ENCODE data around the gene ARHGAP22.

ARHGAP22 gene

GRCh38 chr10:48495282-48496045 lies 109.4 kb downstream of the ARHGAP22 start:
- no peak for DNase-seq

GRCh38 chr10:48494611-48495010 lies 110.3 kb downstream of the ARHGAP22 start:
- no peak for DNase-seq

- DNase-seq: peak in 1 of 5 experiments; percentile 23
Observed at GRCh38 chr10:48494073-48494472, 110.8 kb downstream of the ARHGAP22 start.

- DNase-seq: no peak
Observed at GRCh38 chr10:48493083-48493871, 111.6 kb downstream of the ARHGAP22 start.

GRCh38 chr10:48492201-48492600 lies 112.7 kb downstream of the ARHGAP22 start:
- no peak for DNase-seq

GRCh38 chr10:48491392-48492139 lies 113.3 kb downstream of the ARHGAP22 start:
- no peak for DNase-seq

GRCh38 chr10:48490946-48491345 lies 113.9 kb downstream of the ARHGAP22 start:
- no peak for DNase-seq

- DNase-seq: no peak
Observed at GRCh38 chr10:48490571-48490940, 114.3 kb downstream of the ARHGAP22 start.

- no peak for DNase-seq
Observed at GRCh38 chr10:48489099-48489498, 115.8 kb downstream of the ARHGAP22 start.

- DNase-seq: no peak
Observed at GRCh38 chr10:48487244-48487643, 117.6 kb downstream of the ARHGAP22 start.

GRCh38 chr10:48485711-48486110 lies 119.2 kb downstream of the ARHGAP22 start:
- DNase-seq: no peak

- DNase-seq: no peak
Observed at GRCh38 chr10:48484911-48485310, 120.0 kb downstream of the ARHGAP22 start.

- no peak for DNase-seq
Observed at GRCh38 chr10:48482207-48482606, 122.7 kb downstream of the ARHGAP22 start.

- DNase-seq: no peak
Observed at GRCh38 chr10:48481385-48481784, 123.5 kb downstream of the ARHGAP22 start.

GRCh38 chr10:48480397-48481374 lies 124.2 kb downstream of the ARHGAP22 start:
- no peak for DNase-seq

GRCh38 chr10:48478980-48479811 lies 125.7 kb downstream of the ARHGAP22 start:
- DNase-seq: no peak

GRCh38 chr10:48478469-48478868 lies 126.4 kb downstream of the ARHGAP22 start:
- no peak for DNase-seq

- no peak for DNase-seq
Observed at GRCh38 chr10:48477616-48478015, 127.3 kb downstream of the ARHGAP22 start.

- no peak for DNase-seq
Observed at GRCh38 chr10:48477141-48477540, 127.7 kb downstream of the ARHGAP22 start.

GRCh38 chr10:48476279-48476982 lies 128.4 kb downstream of the ARHGAP22 start:
- DNase-seq: no peak

GRCh38 chr10:48475943-48476278 lies 129.0 kb downstream of the ARHGAP22 start:
- no peak for DNase-seq

Data from T-helper 2 cell (primary cell).